ENCODE measurements around the gene CNFN.

- TF ChIP-seq POLR2A (IDR thresholded peaks at IDR 0.05; ENCODE audit: low read depth, low read length) (no peak), POLR2AphosphoS5 (IDR thresholded peaks at IDR 0.05; ENCODE audit: low read depth, low read length) (no peak), TAF1 (IDR thresholded peaks at IDR 0.05; ENCODE audit: borderline replicate concordance, low read depth, low read length) (no peak)
Observed at GRCh38 chr19:42406111-42406510, 16.0 kb upstream of the CNFN start.

Data from GM12892 (cell line).